H1 (cell line): ENCODE measurements around the gene SGCD. TPM values are rescaled to one million over a fixed set of nuclear protein-coding genes. Genes with fewer than 3 reads are reported as not detected.

ENCODE experiments used
- CTCF ChIA-PET: fragments of 300-600 bp; sonication (Branson Sonifier 250); formaldehyde crosslinking; loops from one replicate; lab custom pipeline; 2021; ENCODE audit not compliant: partially characterized antibody; lab: Charles Lee
- POLR2A ChIA-PET: fragments of 300-600 bp; sonication (Branson Sonifier 250); formaldehyde crosslinking; loops from one replicate; lab custom pipeline; 2021; ENCODE audit warnings: inconsistent platforms; ENCODE audit not compliant: partially characterized antibody; lab: Charles Lee
- DNase-seq, 2 experiments: peaks; one replicate each; pipeline versions ENCODE4 v3.0.0 to v3.0.0-alpha.2; 2010 to 2022; ENCODE audit warnings: low spot score in 2 of 2, low read depth in 1 of 2, mixed read lengths in 1 of 2
- FAIRE-seq: peaks from 2 replicates; lab custom pipeline; 2011; peaks lifted over from hg19 to GRCh38; lab: Jason Lieb, UNC
- H2AFZ ChIP-seq: 2 replicates; pipeline ENCODE4 v1.8.1; 2012; ENCODE audit warnings: low read length, inconsistent platforms
- H2AK5ac ChIP-seq: 2 replicates; pipeline ENCODE4 v1.6.1; 2013; ENCODE audit warnings: low read depth, low read length
- H2BK120ac ChIP-seq: replicated peaks from 2 replicates; pipeline ENCODE3; 2013; ENCODE audit warnings: low read depth, low read length, inconsistent platforms
- H2BK12ac ChIP-seq: 2 replicates; pipeline ENCODE4 v1.6.1; 2013; ENCODE audit warnings: low read depth, low read length
- H2BK15ac ChIP-seq: 2 replicates; pipeline ENCODE4 v1.6.1; 2013; ENCODE audit warnings: low read length
- H2BK20ac ChIP-seq: 2 replicates; pipeline ENCODE4 v1.6.1; 2013; ENCODE audit warnings: low read length
- H2BK5ac ChIP-seq: 2 replicates; pipeline ENCODE4 v1.6.1; 2013; ENCODE audit warnings: low read depth, low read length
- H3K14ac ChIP-seq: 2 replicates; pipeline ENCODE4 v1.6.1; 2013; ENCODE audit warnings: inconsistent platforms; ENCODE audit not compliant: insufficient read length
- H3K18ac ChIP-seq: 2 replicates; pipeline ENCODE4 v1.6.1; 2013; ENCODE audit warnings: low read length; ENCODE audit errors: extremely low read depth
- H3K23ac ChIP-seq: 2 replicates; pipeline ENCODE4 v1.6.1; 2013; ENCODE audit warnings: inconsistent platforms; ENCODE audit not compliant: insufficient read length
- H3K23me2 ChIP-seq: 2 replicates; pipeline ENCODE4 v1.6.1; 2013; ENCODE audit warnings: low read depth, low read length
- H3K27ac ChIP-seq: 2 replicates; pipeline ENCODE4 v1.6.1; 2011; ENCODE audit warnings: low read depth, low read length, inconsistent platforms
- H3K27me3 ChIP-seq, 4 experiments: replicated peaks in 1 of 4; 1 replicate in 1 of 4; 2 replicates in 3 of 4; pipeline versions ENCODE4 v1.6.1 to v1.8.1; 2011 to 2013; ENCODE audit warnings: low read length in 3 of 4, mild to moderate bottlenecking in 3 of 4, inconsistent platforms in 2 of 4, mixed read lengths in 2 of 4, moderate library complexity in 1 of 4; ENCODE audit not compliant: control insufficient read depth in 3 of 4, insufficient read depth in 3 of 4; ENCODE audit errors: extremely low read depth in 1 of 4
- H3K36me3 ChIP-seq, 4 experiments: 2 replicates each; pipeline versions ENCODE4 v1.6.1 to v1.8.1; 2011 to 2013; ENCODE audit warnings: mild to moderate bottlenecking in 4 of 4, low read length in 3 of 4, moderate library complexity in 2 of 4, control low read depth in 1 of 4, inconsistent platforms in 1 of 4; ENCODE audit not compliant: insufficient read depth in 4 of 4, control insufficient read depth in 2 of 4
- H3K4ac ChIP-seq: replicated peaks from 2 replicates; pipeline ENCODE3; 2013; ENCODE audit warnings: low read length, low read depth, mixed read lengths, inconsistent platforms; ENCODE audit not compliant: insufficient read length
- H3K4me1 ChIP-seq, 4 experiments: replicated peaks in 1 of 4; 1 replicate in 1 of 4; 2 replicates in 3 of 4; pipeline versions ENCODE4 v1.6.1 to v1.8.1; 2011 to 2013; ENCODE audit warnings: low read length in 3 of 4, inconsistent platforms in 2 of 4, mixed read lengths in 1 of 4; ENCODE audit not compliant: insufficient read depth in 4 of 4, control insufficient read depth in 3 of 4
- H3K4me2 ChIP-seq, 2 experiments: 2 replicates each; pipeline versions ENCODE4 v1.6.1 to v1.8.1; 2011 to 2013; ENCODE audit warnings: low read depth in 2 of 2, low read length in 2 of 2, control low read depth in 1 of 2, inconsistent platforms in 1 of 2, mild to moderate bottlenecking in 1 of 2; ENCODE audit not compliant: insufficient read depth in 1 of 2
- H3K4me3 ChIP-seq, 4 experiments: fragments of 200-600, 300-600 bp in 1 of 4; sonication (generic), shearing (Covaris generic), sonication (Bioruptor Twin) in 1 of 4; 2 replicates each; pipeline versions ENCODE4 v1.5.1 to v1.8.1; 2011 to 2016; ENCODE audit warnings: low read length in 4 of 4, low read depth in 3 of 4, control low read depth in 2 of 4, inconsistent platforms in 2 of 4, mild to moderate bottlenecking in 2 of 4, mixed read lengths in 1 of 4, moderate library complexity in 1 of 4; ENCODE audit not compliant: insufficient read depth in 2 of 4; ENCODE audit errors: extremely low read depth in 1 of 4
- H3K56ac ChIP-seq: replicated peaks from 2 replicates; pipeline ENCODE3; 2013; ENCODE audit warnings: low read depth, mild to moderate bottlenecking, mixed read lengths, low read length, inconsistent platforms; ENCODE audit not compliant: insufficient read length
- H3K79me1 ChIP-seq: 2 replicates; pipeline ENCODE4 v1.6.1; 2013; ENCODE audit warnings: low read depth, low read length, control low read depth
- H3K79me2 ChIP-seq, 2 experiments: 2 replicates each; pipeline versions ENCODE4 v1.6.1 to v1.8.1; 2012 to 2013; ENCODE audit warnings: low read length in 2 of 2, mild to moderate bottlenecking in 2 of 2, inconsistent platforms in 1 of 2; ENCODE audit not compliant: insufficient read depth in 2 of 2, control insufficient read depth in 1 of 2
- H3K9ac ChIP-seq, 4 experiments: replicated peaks in 1 of 4; 1 replicate in 1 of 4; 2 replicates in 3 of 4; pipeline versions ENCODE4 v1.6.1 to v1.8.1; 2011 to 2013; ENCODE audit warnings: low read depth in 3 of 4, low read length in 3 of 4, control low read depth in 2 of 4, mild to moderate bottlenecking in 2 of 4, moderate library complexity in 2 of 4, inconsistent platforms in 1 of 4; ENCODE audit errors: extremely low read depth in 1 of 4
- H3K9me3 ChIP-seq, 2 experiments: 2 replicates each; pipeline versions ENCODE4 v1.6.1 to v1.8.1; 2012 to 2013; ENCODE audit warnings: mild to moderate bottlenecking in 2 of 2, moderate library complexity in 2 of 2, control low read depth in 1 of 2, inconsistent platforms in 1 of 2, low read depth in 1 of 2, low read length in 1 of 2, mixed read lengths in 1 of 2; ENCODE audit not compliant: insufficient read depth in 2 of 2
- H4K20me1 ChIP-seq, 2 experiments: replicated peaks in 1 of 2; 2 replicates each; pipeline versions ENCODE3 to v1.8.1; 2011 to 2013; ENCODE audit warnings: inconsistent platforms in 2 of 2, low read length in 2 of 2, mild to moderate bottlenecking in 1 of 2; ENCODE audit not compliant: insufficient read depth in 2 of 2, control insufficient read depth in 1 of 2
- H4K5ac ChIP-seq: 2 replicates; pipeline ENCODE4 v1.6.1; 2013; ENCODE audit warnings: low read length, low read depth, mixed read lengths, inconsistent platforms; ENCODE audit not compliant: insufficient read length
- H4K8ac ChIP-seq: 2 replicates; pipeline ENCODE4 v1.8.0; 2013; ENCODE audit warnings: mild to moderate bottlenecking, moderate library complexity, low read length, inconsistent platforms; ENCODE audit not compliant: insufficient read depth; ENCODE audit errors: extremely low read depth
- H4K91ac ChIP-seq: replicated peaks from 2 replicates; pipeline ENCODE3; 2013; ENCODE audit warnings: low read length, mixed read lengths, inconsistent platforms; ENCODE audit not compliant: insufficient read length
- CHD1 ChIP-seq: IDR thresholded peaks from 2 replicates; pipeline ENCODE4 v1.6.1; 2012; ENCODE audit warnings: low read depth, low read length, improper control_type of control experiment
- CHD2 ChIP-seq: IDR thresholded peaks from 2 replicates; pipeline ENCODE4 v1.6.1; 2012; ENCODE audit warnings: low read length, improper control_type of control experiment
- EGR1 ChIP-seq: IDR thresholded peaks from 2 replicates; pipeline ENCODE4 v1.6.1; 2011; ENCODE audit warnings: low read depth, low read length, borderline replicate concordance
- JUN ChIP-seq: IDR thresholded peaks from 2 replicates; pipeline ENCODE4 v1.6.1; 2011; ENCODE audit warnings: low read depth, mild to moderate bottlenecking, improper control_type of control experiment, low read length
- KDM5A ChIP-seq: fragments of 200-600 bp; IDR thresholded peaks from 2 replicates; pipeline ENCODE4 v1.7.1; 2012; ENCODE audit warnings: mild to moderate bottlenecking, low read length, inconsistent platforms, mixed read lengths
- NANOG ChIP-seq: IDR thresholded peaks from 2 replicates; pipeline ENCODE4 v1.6.1; 2011; ENCODE audit warnings: low read length, low read depth, mild to moderate bottlenecking, inconsistent platforms; ENCODE audit not compliant: insufficient read depth, poor library complexity, severe bottlenecking
- POLR2AphosphoS5 ChIP-seq: IDR thresholded peaks from 2 replicates; pipeline ENCODE4 v1.6.1; 2011; ENCODE audit warnings: low read depth, low read length
- POU5F1 ChIP-seq: IDR thresholded peaks from 2 replicates; pipeline ENCODE4 v1.6.1; 2011; ENCODE audit warnings: low read depth, mild to moderate bottlenecking, low read length, moderate library complexity
- RXRA ChIP-seq: IDR thresholded peaks from 2 replicates; pipeline ENCODE4 v1.6.1; 2011; ENCODE audit warnings: low read depth, mild to moderate bottlenecking, low read length, moderate library complexity; ENCODE audit not compliant: insufficient read depth
- SIN3A ChIP-seq, 2 experiments: IDR thresholded peaks in 1 of 2; conservative IDR thresholded peaks in 1 of 2; 2 replicates each; pipeline ENCODE4 v1.6.1; 2011 to 2012; ENCODE audit warnings: low read length in 2 of 2, improper control_type of control experiment in 1 of 2, low read depth in 1 of 2, mild to moderate bottlenecking in 1 of 2
- SIX5 ChIP-seq: IDR thresholded peaks from 2 replicates; pipeline ENCODE4 v1.6.1; 2011; ENCODE audit warnings: mild to moderate bottlenecking, low read depth, low read length
- SP4 ChIP-seq: IDR thresholded peaks from 2 replicates; pipeline ENCODE4 v1.6.1; 2012; ENCODE audit warnings: low read length, inconsistent platforms
- SRF ChIP-seq: IDR thresholded peaks from 2 replicates; pipeline ENCODE4 v1.6.1; 2011; ENCODE audit warnings: mild to moderate bottlenecking, low read depth, low read length, moderate library complexity
- SUZ12 ChIP-seq: fragments of 200-600 bp; sonication (generic); IDR thresholded peaks from 2 replicates; pipeline ENCODE4 v1.6.1; 2012; ENCODE audit warnings: mild to moderate bottlenecking, inconsistent platforms, low read length, moderate library complexity, mixed read lengths
- TAF7 ChIP-seq: optimal IDR thresholded peaks from 2 replicates; pipeline ENCODE3; 2011; ENCODE audit warnings: low read depth, mild to moderate bottlenecking, inconsistent platforms, low read length, moderate library complexity, borderline replicate concordance
- WGBS, 2 experiments: shearing (Covaris generic) in 1 of 2; methylation state at CpG; one replicate each; pipeline versions ENCODE4 v1.1.6 to v1.1.7; 2013 to 2015; ENCODE audit warnings: low lambda C conversion rate in 2 of 2, mixed read lengths in 2 of 2, inconsistent platforms in 1 of 2, low coverage in 1 of 2, missing lambda C conversion rate in 1 of 2; ENCODE audit not compliant: insufficient replicate concordance in 2 of 2, insufficient coverage in 1 of 2, insufficient read length in 1 of 2; ENCODE audit errors: extremely low coverage in 1 of 2, missing lambda C conversion rate in 1 of 2; 5-methylcytosine and 5-hydroxymethylcytosine counted together
- polyA plus RNA-seq, 7 experiments: library from polyadenylated mRNA; depleted of rRNA in 3 of 7; stranded (reverse) in 5 of 7; unstranded in 2 of 7; fragments of >200 nt in 5 of 7; fragments of 200-250 nt in 2 of 7; gene quantifications; 1 replicate in 5 of 7; 2 replicates in 1 of 7; 4 replicates in 1 of 7; pipeline versions ENCODE4 v1.2.1 to v1.2.3, GENCODE V29; 2011 to 2013; ENCODE audit warnings: missing spikeins in 2 of 7, mixed read lengths in 2 of 7
- total RNA-seq: library from RNA; stranded (reverse); fragmentation: NEBNext Ultra II Directional; extraction: Animal tissue kit (Norgen Biotek cat#: 25700); gene quantifications from 2 replicates; pipeline ENCODE4 v1.2.1, GENCODE V29; 2021

Gene SGCD
- total and polyA plus RNA-seq, 2 of the 8 experiments (the other 6 are each of a cell fraction or from before 2014, with no cell fraction given), result 0.04 to 0.08 TPM

DNA sequence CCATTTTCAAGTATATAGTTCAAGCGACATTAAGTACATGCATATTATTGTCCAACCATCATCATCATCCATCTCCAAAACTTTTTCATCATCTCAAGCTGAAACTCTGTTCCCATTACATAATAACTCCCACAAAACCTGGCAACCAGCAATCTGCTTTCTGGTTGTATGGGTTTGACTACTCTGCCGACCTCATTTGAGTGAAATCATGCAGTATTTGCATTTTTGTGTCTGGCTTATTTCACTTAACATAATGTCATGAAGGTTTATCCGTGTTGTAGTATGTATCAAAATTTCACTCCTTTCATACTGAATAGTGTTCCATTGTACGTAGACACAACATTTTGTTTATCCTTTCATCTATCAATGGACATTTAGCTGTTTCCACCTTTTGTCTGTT, 74.8 kb downstream of the SGCD start:
- 95% methylated on average over 4 of the region's 4 CpGs; no CpG with 5 or more reads in 1 of the 2 experiments for WGBS, 2 experiments
- Histone ChIP-seq H4K8ac (no peak overlapping the region), H3K79me1 (no peaks in the 10 kb centered on the region), H3K4me1 (peaks cover 0 to 5% (median 1%) of the 10 kb centered on the region in 4 experiments; a peak in 1 of 7 replicates)
- TF ChIP-seq POU5F1 (no peak), NANOG (no peak), JUN (no peak), SRF (no peak), EGR1 (no peak), CHD1 (no peak), RXRA (no peak), SUZ12 (no peak), CHD2 (no peak), SP4 (no peak), KDM5A (no peak), POLR2AphosphoS5 (no peak), SIN3A (conservative IDR thresholded peaks at IDR 0.05 in 1 of 2, IDR thresholded peaks at IDR 0.05 in 1 of 2; ENCODE audit: low read depth in 1 of 2, low read length in 2 of 2) (no peak), TAF7 (no peak), SIX5 (no peak)
- TF ChIP-seq, all 59 proteins: peak for 0
- no peak overlapping the region for H3K9ac ChIP-seq
- no peak overlapping the region for H3K23ac ChIP-seq
- no peaks in the 10 kb centered on the region for H3K79me2 ChIP-seq
- no peaks in the 10 kb centered on the region for H3K36me3 ChIP-seq
- DNase-seq (no peak), FAIRE-seq (no peak)
- no peak overlapping the region for H2AK5ac ChIP-seq
- POLR2A ChIA-PET, result no interaction called here
- no peak overlapping the region for H2BK20ac ChIP-seq
- no peak overlapping the region for H4K91ac ChIP-seq
- H3K18ac ChIP-seq, result no peak overlapping the region
- no peak overlapping the region for H3K14ac ChIP-seq
- H3K27me3 ChIP-seq, result no peaks in the 10 kb centered on the region
- H3K4ac ChIP-seq, result no peak overlapping the region
- no peaks in the 10 kb centered on the region for H4K20me1 ChIP-seq
- H3K4me3 ChIP-seq, result no peak overlapping the region
- no peak overlapping the region for H2BK5ac ChIP-seq
- H2BK120ac ChIP-seq, result no peak overlapping the region
- H3K9me3 ChIP-seq, result no peaks in the 10 kb centered on the region
- H2BK12ac ChIP-seq, result no peak overlapping the region
- no peak overlapping the region for H2BK15ac ChIP-seq
- no peak overlapping the region for H4K5ac ChIP-seq
- no peak overlapping the region for H3K56ac ChIP-seq
- CTCF ChIA-PET, result no interaction called here
- no peaks in the 10 kb centered on the region for H3K23me2 ChIP-seq
- H3K27ac ChIP-seq, result no peak overlapping the region
- H3K4me2 ChIP-seq, result no peak overlapping the region
- H2AFZ ChIP-seq, result no peak overlapping the region
